BE2C (cell line): ENCODE data around the gene LUZP2.

Experiments used
- DNase-seq: peaks from one replicate; pipeline ENCODE4 v3.0.0-alpha.2; 2020
- H3K27me3 ChIP-seq: fragments of 250-450 bp; sonication (Bioruptor Pico); 2 replicates; pipeline ENCODE4 v1.5.1; 2020; ENCODE audit warnings: mild to moderate bottlenecking
- H3K36me3 ChIP-seq: fragments of 250-450 bp; sonication (Bioruptor Pico); 2 replicates; pipeline ENCODE4 v1.5.1; 2020; ENCODE audit warnings: mild to moderate bottlenecking
- H3K4me1 ChIP-seq: fragments of 250-450 bp; sonication (Bioruptor Pico); 2 replicates; pipeline ENCODE4 v1.5.1; 2020
- H3K4me3 ChIP-seq: 2 replicates; pipeline ENCODE4 v1.5.1; 2011; ENCODE audit warnings: low read depth, low read length
- H3K9me3 ChIP-seq: fragments of 250-450 bp; sonication (Bioruptor Pico); 2 replicates; pipeline ENCODE4 v1.5.1; 2020
- CTCF ChIP-seq: IDR thresholded peaks from 2 replicates; pipeline ENCODE4 v1.5.1; 2012; ENCODE audit warnings: mild to moderate bottlenecking, low read depth, low read length

Gene LUZP2

GRCh38 chr11:24478718-24479117 is 18.1 kb upstream of the LUZP2 start:
- Histone ChIP-seq H3K36me3 (no peaks in the 10 kb centered on the region), H3K9me3 (no peaks in the 10 kb centered on the region), H3K4me1 (no peaks in the 10 kb centered on the region), H3K27me3 (no peaks in the 10 kb centered on the region), H3K4me3 (no peak overlapping the region)
- no peak for TF ChIP-seq CTCF
- no peak for DNase-seq

GRCh38 chr11:24489477-24489876 is 7.4 kb upstream of the LUZP2 start:
- no peaks in the 10 kb centered on the region for H3K36me3 ChIP-seq
- no peak overlapping the region for H3K4me3 ChIP-seq
- DNase-seq: no peak
- no peaks in the 10 kb centered on the region for H3K27me3 ChIP-seq
- no peaks in the 10 kb centered on the region for H3K9me3 ChIP-seq
- H3K4me1 ChIP-seq: no peaks in the 10 kb centered on the region
- no peak for TF ChIP-seq CTCF

GRCh38 chr11:24496386-24496735 is 492 bp upstream of the LUZP2 start:
- Histone ChIP-seq H3K4me3 (peak overlapping the region; percentile 68), H3K4me1 (no peaks in the 10 kb centered on the region), H3K27me3 (no peaks in the 10 kb centered on the region), H3K9me3 (no peaks in the 10 kb centered on the region), H3K36me3 (no peaks in the 10 kb centered on the region)
- no peak for TF ChIP-seq CTCF
- no peak for DNase-seq

- Histone ChIP-seq H3K9me3 (no peaks in the 10 kb centered on the region), H3K4me3 (no peak overlapping the region), H3K36me3 (no peaks in the 10 kb centered on the region), H3K27me3 (no peaks in the 10 kb centered on the region), H3K4me1 (no peaks in the 10 kb centered on the region)
- no peak for DNase-seq
- no peak for TF ChIP-seq CTCF
These were observed 978 bp downstream of the LUZP2 start for GRCh38 chr11:24497831-24498230.

- DNase-seq: no peak
- no peak overlapping the region for H3K4me3 ChIP-seq
- H3K36me3 ChIP-seq: no peaks in the 10 kb centered on the region
- TF ChIP-seq CTCF: no peak
- no peaks in the 10 kb centered on the region for H3K27me3 ChIP-seq
- no peaks in the 10 kb centered on the region for H3K9me3 ChIP-seq
- H3K4me1 ChIP-seq: no peaks in the 10 kb centered on the region
These were observed 5.6 kb downstream of the LUZP2 start for GRCh38 chr11:24502425-24502824.

- Histone ChIP-seq H3K4me3 (no peak overlapping the region), H3K4me1 (no peaks in the 10 kb centered on the region), H3K27me3 (no peaks in the 10 kb centered on the region), H3K36me3 (no peaks in the 10 kb centered on the region), H3K9me3 (no peaks in the 10 kb centered on the region)
- peak; percentile 31 for TF ChIP-seq CTCF
- no peak for DNase-seq
These were observed 12.3 kb downstream of the LUZP2 start for GRCh38 chr11:24509114-24509513.
